Testis (tissue), 2 donors: ENCODE measurements around the gene PSMD13.

Experiments used
- CTCF ChIP-seq, 3 experiments: fragments of 450-650 bp in 2 of 3; fragments of 200-600 bp in 1 of 3; sonication (generic) in 1 of 3; IDR thresholded peaks; one replicate each; pipeline ENCODE4 v1.5.1; 2016 to 2019; ENCODE audit warnings: antibody characterized with exemption in 3 of 3, mild to moderate bottlenecking in 2 of 3, moderate library complexity in 1 of 3
- POLR2A ChIP-seq: fragments of 450-650 bp; IDR thresholded peaks from one replicate; pipeline ENCODE4 v1.6.1; 2017; ENCODE audit warnings: antibody characterized with exemption, mild to moderate bottlenecking, moderate library complexity

- TF ChIP-seq CTCF (IDR thresholded peaks at IDR 0.05) (no peak), POLR2A (no peak)
Measured at GRCh38 chr11:221539-221938, 15.2 kb upstream of the PSMD13 start.
